NCI-H748 treated with DMSO at 0.1 percent for 48 hours (cell line): ENCODE data around the gene SIAH3.
"Not testable (repeated sequence)": the region's sequence is repeated elsewhere in the genome, so short reads cannot be mapped to it uniquely, and the experiment has no call there.

Experiments used
- DNase-seq: peaks from one replicate; lab custom pipeline; 2025; lab: John Stamatoyannopoulos, UW

The SIAH3 gene

DNA sequence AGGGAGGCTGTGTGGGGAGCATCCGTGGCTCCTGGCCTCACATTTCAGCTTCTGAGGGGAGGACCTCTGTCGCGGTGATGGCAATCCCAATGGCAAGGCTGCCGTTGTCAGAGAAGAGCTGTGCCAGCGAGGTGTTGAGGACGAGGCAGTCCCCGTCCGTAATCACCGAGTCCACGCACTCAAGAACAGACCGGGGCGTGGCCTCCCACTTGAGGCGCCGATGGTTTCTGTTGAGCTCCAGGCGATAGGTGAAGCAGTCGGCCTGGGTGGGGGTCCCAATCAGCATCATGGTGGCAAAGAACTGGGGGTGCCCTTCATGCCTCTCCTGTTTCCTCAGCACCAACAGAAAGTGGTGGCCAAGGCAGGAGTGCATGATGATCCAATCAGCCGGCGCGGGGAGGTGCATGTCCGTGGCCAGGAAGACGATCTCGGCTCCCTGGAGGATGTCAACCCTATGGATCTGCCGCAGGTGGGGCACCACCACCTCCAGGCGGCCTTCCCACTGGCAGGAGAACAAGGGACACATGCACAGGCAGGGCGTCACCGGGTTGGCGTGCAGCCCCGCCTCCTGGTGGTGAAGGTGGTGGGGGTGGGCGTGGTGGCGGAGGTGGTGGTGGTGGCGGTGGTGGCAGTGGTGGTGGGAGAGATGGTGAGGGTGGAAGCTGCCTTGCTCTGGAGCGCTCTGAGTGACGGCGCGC lies 68.1 kb downstream of the SIAH3 start:
- DNase-seq, result no peak

DNA sequence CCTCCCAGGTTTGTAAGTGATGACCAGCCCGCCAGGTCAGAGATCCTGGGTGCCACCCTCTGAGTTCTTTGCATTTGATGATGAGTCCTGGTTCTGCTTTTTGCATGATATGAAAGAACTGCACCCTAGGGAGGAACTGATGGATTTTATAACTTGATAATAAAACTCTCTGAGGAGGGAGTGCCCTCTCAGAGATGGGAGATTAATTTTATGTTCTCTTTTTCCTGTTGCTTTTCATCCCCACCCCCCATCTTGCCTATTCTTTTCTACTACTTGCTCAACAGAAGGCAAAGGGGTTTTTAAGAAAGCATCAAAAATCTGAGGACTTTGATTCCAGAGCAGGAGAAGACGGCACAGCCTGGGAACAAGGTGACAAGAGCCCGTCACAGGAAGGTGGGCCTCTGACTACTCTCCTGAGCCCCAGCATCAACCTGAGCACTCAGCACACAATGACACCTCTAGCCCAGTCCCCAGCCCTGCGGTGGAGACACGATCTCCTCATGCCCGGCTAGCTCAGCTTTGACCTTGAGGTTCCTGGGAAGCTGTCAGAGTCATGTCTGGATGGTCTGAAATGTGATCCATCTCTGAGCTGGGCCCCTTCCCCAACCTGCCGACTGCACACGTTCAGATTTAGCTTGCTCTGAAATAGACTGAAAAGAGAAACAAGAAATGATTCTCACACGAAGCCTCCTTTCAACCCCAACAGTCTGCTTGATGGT lies 69.1 kb downstream of the SIAH3 start:
- DNase-seq, result no peak

DNA sequence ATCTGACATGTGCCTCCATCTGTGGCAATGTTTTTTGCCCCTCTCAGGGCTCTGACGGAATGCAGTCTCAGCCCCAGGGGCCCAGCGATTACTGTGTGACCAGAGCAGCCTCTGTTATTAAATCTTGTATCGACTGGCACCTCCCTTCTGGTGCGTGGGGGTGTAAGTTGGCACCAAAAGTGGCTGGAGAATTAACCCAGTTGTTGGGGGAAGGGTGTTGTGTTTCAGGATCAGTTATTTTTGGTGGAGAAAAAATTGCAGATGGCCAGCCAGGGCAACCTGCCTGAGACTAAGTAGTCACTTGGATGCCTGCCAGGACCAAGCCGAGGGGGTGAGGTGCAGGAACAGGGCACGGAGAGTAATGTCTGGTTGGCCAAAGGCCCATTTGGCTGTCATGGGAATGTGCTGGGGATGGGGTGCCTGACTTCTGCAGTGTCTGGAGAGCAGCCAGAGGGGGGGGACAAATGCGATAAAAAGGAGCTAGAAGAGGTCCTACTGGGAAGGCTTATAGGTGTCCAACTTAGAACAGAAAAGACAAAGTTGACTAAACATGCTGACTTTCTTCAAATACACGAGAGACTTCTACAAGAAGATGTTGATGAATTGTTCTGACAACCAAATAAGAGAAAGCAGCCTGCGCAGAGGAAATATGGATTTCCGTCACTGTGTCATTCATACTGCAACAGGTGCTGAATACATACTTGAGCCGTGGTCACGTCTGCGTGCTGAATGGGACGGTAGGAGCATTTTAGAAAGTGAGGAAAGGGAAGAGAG lies 69.8 kb downstream of the SIAH3 start:
- DNase-seq, result peak; percentile 48

DNA sequence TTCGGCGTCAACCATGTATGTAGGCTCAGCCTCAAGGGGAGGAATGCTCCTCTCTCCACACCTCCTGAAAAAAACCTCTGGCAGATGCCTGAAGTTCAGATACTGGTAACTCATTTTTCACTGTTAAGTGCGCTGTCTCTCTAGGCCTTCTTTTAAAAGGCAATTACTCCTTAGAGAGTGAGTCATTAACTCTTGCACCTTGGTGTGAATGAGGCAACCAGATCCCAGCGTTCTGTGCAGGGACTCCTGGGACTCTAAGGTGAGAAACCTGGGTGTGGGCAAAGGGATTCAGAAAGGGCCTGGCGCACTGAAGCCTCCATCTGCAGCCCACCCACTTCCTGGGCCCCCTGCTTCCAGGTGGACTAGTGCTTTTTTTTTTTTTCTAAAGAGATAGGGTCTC lies 71.7 kb downstream of the SIAH3 start:
- DNase-seq, result no peak

DNA sequence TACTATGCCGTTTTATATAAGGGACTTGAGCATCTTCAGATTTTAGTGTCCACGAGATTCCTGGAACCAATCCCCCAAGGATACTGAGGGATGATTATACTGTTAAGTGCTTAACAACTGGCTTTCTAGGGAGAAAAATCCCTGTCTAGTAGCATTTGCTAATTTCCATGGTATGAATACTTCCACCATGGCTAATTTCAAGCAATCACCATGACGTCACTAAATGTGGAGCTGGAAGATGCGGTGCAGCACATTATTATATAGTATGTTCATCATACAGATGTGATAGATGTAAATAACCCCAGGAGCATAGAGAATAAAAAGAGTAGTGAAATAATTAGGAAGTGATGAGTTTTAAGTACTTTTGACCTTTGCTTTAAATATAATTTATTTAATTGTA lies 72.7 kb downstream of the SIAH3 start:
- DNase-seq, result no peak

DNA sequence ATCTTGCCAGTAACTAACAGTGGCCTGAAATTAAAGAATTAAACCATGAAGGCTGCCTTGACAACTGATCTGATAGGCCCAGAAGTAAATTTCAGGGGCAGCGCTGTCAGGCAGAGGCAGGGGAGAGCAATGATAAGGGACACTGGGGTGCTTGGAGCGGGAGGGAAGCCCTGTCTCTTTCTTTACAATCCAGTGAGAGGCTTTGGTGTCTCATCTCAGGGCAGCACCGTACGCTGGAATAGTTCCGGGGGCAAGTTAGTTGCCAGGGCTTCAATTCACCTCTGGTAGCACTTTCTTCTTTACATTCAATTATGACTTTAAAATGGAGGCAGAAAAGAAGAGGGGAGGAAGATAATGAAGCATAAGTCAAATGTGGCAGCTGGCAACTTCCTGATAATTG lies 74.8 kb downstream of the SIAH3 start:
- no peak for DNase-seq

DNA sequence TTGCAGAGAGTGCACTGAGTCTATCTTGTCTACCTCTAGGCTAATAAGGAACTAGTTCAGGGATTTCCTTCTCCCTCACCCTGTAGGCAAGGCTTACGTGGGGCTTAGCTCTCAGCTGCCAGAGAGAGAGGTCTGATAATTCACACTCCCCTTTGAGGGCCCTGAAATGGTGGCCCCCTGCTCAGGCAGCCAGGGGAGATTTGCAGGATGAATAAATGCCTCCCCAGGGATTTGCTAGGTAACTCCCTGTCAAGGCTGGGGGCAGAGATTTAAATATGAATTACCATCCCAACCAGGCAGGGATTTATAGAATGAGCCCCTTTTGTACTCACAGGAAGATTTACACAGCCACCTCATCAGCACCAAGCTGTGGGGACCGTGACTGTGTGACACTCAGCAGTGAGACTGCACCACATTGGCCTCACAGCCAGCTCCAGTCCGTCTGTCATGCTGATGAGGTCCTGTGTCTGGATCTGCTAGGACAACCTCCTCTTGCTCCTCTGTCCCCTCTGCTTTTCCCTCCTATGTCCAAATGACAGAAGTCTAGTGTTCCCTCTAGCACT lies 76.1 kb downstream of the SIAH3 start:
- no peak for DNase-seq

DNA sequence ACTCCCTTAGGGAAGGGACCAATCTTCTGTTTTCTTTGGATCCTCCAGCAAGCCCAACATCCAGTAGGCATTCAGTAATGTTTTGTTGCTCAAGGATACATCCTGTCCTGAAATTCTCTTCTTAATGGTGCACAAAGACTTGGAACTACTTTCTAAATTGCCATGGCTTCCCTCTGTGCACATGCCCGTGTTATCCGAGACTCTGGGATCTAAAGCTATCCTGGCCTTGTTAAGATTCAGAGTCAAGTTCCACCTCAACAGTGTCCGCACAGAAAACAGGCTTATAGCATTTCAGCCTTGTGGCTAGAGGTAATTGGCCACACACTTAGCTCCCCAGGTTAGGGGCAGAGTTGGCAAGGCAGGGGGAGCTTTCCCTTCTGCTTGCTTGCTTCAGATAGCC lies 77.6 kb downstream of the SIAH3 start:
- DNase-seq, result no peak

DNA sequence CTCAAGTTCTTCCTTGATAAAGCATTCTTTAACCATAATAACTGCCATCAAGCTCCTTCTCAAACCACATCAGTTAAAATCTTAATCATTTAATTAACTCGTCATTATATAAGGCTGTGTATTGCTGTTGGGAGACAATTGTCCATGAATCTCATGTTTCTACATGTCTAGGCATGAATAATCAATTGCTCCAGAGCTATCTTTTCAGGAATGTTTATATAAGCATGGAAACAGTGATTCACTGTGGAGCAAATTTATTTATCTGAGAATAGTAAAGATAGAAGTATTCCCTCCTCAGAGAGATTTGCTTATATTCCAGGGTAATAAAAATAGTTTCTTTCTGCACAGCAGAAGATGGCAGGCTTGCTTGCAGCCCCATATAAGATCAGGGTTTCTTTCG lies 78.3 kb downstream of the SIAH3 start:
- peak; percentile 9 for DNase-seq

DNA sequence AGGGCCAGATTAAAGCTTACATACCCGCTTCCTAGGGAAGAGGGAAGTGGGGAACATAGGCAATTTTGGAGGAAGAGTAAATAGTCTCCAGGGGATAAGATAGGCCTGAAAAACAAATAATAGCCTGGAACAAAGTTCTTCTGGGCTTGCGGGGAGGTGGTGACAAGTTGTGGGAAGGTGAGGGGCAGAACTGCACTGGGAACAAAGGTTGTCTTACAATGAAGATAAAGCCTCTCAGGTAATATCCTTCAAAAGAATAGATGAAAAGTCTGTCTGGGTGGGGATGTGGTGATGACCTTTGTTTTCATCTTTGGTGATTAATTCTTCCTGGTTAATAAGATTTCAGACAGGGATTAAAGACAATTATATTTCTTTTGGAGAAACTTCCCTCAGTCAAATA lies 80.7 kb downstream of the SIAH3 start:
- no peak for DNase-seq

DNA sequence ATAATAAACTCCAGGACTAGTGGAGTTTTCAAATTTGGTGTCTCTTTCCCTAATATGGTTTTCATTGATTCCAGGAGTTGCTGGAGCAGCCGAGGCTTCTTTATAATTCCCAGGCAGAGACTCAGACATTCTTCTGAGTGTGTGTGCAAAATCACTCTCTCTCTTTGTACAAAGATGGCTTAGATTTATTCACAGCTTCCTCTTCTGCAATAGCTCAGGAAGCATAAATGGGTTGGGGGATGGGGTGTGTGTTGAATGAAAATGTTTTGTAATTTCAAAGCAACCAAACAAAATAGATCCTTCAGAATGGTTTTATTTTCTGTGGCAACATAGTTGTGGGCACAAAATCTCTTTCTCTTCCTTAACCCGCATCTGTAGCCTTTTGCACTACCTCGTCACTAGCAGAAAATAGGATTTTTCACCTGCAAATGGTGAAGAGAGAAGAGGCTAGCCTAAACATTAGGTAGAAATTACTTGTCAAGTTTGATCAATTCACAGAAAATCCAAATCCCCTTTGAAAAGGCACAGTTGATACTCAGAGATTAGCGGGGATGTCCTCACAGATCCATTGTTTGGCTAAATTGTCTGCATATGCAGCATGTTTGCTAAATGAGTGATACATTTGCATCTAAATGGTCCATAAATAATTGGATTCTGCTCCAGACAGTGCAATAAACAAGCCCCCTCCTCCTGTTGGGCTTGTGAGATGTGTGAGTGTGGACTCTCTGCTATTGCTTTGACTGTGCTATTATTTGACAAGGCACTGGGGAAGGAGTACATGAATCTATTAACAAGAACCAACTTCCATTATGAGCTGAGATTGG lies 82.7 kb downstream of the SIAH3 start:
- DNase-seq, result no peak

DNA sequence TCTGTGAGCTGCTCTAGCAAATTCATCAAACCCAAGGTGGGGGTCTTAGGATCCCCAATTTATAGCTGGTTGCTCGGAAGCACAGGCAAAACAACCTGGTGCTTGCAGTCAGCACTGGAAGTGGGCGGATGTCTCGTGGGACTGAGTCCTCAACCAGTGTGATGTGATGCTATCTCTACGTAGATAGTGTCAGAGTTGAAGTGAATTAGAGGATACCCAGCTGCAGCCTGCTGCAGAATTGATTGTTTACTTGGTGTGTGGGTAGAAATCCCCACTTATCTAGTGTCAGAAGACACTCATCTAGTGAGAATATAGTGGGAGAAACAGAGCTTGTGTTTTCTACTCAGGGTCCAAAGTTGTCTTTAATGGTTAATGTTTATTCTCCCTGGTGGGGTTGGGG lies 86.1 kb downstream of the SIAH3 start:
- no peak for DNase-seq

DNA sequence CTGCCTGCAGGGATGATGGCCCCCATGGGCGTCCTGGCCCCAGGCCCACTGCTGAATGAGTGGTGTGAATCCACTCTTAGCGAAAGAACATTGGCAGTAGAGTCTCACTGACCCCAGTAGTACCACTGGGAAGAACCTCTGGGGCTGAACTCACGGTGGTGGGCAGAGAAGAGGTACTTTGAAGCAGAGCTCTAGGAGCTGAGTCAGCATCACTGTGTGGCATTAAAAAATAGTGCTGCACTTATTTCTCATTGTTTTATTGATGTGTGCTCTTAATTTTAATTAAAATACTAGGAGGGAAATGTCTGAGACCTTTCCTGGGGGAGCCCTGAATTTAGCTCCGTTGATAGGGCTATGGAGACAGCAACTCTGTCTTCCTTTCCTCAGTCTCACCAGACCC lies 88.1 kb downstream of the SIAH3 start:
- no peak for DNase-seq

DNA sequence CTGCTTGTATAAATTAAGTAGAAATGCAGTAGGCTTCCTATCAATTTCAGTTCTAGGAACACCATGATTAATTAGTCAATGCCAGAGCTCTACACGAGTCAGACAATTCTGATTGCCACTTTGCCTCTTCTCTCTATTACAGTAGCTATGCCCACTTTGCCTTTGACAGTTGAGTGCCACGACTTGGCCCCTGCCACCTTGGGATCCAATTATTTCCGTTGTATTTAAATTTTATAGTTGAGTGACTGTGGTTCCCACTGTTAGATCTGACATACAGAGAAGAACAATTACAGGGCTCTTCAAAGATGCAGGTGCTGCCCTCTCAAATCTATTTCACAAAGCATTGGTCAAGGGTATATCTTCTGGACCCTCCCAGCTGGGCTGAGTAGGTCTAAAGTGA lies 94.0 kb downstream of the SIAH3 start:
- not testable (repeated sequence) for DNase-seq

DNA sequence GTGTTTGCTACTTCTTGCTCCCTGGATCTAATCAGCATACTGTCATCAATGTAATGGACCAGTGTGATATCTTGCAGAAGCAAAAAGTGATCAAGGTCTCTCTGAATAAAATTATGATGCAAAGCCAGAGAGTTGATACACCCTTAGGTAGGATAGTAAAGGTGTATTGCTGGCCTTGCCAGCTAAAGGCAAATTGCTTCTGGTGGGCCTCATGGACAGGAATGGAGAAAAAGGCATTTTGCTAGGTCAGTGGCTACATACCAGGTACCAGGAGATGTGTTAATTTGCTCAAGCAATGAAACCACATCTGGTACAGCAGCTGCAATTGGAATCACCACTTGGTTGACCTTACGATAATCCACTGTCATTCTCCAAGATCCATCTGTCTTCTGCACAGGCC lies 95.1 kb downstream of the SIAH3 start:
- not testable (repeated sequence) for DNase-seq

DNA sequence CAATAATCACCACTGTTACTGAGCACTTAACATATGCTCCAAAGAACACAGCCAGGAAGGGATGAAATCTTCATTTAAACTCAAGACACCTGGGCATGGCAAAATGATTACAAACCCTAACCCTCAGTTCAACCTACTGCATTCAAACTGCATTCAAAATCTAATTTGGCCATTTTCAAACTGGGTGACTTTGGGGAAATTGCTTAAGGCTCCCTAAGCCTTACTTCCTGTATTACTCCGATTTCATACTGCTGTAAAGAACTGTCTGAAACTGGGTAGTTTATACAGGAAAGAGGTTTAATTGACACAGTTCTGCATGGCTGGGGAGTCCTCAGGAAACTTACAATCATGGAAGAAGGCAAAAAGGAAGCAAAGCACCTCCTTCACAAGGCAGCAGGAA lies 99.0 kb downstream of the SIAH3 start:
- no peak for DNase-seq

DNA sequence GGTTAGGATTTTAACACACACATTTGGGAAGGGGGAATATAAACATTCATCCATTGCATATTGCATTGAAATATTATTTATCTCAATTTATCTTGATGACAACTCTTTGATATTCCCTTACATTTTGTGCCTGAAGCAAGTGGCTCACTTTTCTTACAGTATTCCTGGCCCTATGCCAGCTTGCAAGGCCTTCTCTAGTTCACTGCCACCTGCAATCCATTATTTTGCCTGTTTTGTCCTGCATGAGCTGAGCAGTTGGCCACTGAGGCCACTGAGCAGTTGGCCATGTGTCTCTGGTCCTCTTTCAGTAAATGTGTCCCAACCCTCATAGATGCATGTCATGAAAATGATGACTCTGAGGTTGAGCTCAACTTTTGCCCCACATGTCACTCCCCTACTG lies 99.7 kb downstream of the SIAH3 start:
- no peak for DNase-seq

DNA sequence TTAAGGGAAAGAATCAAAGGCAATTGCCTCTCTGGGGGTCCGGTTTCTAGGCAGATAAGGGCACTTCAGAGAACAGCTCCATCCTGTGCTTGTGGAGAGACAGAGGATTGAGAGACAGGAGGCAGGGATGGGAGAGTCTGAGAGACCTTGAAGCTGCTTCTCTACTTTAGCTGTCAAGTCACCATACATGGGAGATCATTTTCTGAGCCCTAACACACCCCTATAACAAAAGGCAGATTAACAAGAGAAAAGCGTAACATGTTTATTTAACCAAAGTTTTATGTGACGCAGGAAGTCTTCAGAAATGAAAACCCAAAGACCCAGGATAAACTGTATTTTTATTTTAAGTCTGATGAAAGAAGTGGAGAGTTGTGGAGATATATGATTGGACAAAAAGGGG lies 101.0 kb downstream of the SIAH3 start:
- no peak for DNase-seq

DNA sequence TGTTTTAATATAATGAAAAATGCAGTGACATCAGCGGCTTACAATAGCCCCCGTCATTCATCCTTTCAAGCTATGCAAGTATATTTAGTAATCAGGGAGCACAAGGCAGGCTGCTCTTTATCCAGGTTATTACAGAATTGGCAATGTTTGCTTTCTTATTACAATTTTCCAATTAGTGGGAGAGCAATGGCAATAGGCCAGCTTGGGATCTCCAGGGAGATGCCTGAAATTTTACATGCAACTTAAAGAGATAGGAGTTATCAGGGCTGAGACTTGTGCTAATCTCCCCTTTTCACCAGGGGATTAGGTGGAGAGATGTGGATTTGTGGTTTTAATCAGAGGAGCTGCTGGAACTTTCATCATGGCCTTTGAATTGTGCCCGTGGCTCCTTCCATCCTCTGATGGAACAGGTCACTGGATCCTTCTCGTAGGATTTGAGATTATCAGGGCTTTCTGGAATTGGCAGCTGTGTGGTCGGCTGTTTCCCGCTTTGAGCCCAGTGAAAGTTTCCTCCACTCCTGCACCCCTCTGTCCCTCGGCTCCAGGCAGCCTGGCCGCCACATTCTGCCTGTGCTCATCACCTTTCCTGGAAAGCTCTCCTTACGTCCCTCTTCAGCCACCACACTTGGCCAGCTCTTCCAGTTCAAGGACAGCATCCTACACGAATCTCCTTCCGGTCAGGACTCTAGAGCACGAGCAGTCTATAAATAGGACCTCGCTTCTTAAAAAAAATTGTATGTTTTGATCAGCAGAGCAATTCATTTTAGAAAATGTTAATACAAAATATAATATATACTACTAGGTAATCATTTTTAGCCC lies 102.4 kb downstream of the SIAH3 start:
- DNase-seq, result peak; percentile 50

DNA sequence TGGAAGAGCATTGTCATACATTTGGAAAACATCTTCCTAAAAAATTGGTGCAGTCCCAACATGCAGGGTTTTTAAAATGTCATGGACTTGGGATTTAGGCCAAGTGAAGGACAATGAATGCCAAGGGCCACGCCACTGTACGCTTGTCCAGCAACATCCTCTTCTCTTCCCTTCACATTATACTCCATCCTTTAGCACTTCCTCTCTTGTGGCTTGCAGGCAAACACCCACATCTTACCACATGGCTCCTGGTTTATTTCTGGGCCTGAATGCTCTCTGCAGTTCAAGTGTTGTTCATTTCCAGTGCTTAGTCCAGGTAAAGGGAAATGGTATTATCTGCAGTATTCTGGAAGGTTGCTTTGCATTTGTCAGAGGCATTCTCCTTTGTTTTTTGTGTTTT lies 104.5 kb downstream of the SIAH3 start:
- DNase-seq, result no peak

DNA sequence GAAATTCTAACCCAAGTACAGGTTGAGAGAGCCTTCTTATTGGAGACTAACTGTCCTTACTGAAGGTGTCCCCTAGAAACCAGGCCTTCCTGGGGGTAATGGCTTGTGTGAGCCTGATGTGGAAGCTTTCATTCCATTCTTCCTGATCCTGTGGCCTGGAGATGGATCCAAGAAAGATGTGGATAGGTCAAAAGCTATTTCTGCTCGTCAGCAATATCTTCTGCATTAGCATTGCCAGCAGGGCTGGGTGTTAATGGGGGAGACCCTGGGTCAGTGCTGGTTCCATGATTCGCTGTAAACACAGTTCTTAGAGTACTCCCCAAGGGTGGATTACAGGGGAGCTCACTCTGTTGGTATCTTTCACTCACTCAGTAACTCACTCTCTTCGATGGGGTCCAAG lies 106.6 kb downstream of the SIAH3 start:
- DNase-seq, result no peak
